ENCODE data around the gene MSX2.

Gene MSX2

DNA sequence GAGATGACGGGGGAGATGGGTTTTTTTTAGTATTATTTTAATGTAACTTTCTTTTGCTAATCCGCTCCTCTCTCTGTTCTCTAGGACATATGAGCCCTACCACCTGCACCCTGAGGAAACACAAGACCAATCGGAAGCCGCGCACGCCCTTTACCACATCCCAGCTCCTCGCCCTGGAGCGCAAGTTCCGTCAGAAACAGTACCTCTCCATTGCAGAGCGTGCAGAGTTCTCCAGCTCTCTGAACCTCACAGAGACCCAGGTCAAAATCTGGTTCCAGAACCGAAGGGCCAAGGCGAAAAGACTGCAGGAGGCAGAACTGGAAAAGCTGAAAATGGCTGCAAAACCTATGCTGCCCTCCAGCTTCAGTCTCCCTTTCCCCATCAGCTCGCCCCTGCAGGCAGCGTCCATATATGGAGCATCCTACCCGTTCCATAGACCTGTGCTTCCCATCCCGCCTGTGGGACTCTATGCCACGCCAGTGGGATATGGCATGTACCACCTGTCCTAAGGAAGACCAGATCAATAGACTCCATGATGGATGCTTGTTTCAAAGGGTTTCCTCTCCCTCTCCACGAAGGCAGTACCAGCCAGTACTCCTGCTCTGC lies 4.8 kb downstream of the MSX2 start:
- FAIRE-seq, result no peak
- TF ChIP-seq, protein P1, sequence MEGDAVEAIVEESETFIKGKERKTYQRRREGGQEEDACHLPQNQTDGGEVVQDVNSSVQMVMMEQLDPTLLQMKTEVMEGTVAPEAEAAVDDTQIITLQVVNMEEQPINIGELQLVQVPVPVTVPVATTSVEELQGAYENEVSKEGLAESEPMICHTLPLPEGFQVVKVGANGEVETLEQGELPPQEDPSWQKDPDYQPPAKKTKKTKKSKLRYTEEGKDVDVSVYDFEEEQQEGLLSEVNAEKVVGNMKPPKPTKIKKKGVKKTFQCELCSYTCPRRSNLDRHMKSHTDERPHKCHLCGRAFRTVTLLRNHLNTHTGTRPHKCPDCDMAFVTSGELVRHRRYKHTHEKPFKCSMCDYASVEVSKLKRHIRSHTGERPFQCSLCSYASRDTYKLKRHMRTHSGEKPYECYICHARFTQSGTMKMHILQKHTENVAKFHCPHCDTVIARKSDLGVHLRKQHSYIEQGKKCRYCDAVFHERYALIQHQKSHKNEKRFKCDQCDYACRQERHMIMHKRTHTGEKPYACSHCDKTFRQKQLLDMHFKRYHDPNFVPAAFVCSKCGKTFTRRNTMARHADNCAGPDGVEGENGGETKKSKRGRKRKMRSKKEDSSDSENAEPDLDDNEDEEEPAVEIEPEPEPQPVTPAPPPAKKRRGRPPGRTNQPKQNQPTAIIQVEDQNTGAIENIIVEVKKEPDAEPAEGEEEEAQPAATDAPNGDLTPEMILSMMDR (IDR thresholded peaks at IDR 0.05; ENCODE audit: insufficient read depth, missing control alignments), result no peak
- DNase-seq (ENCODE audit: insufficient read length, low spot score), result no peak

GRCh38 chr5:174731214-174732035 lies 7.0 kb downstream of the MSX2 start:
- DNase-seq (ENCODE audit: insufficient read length, low spot score), result no peak
- FAIRE-seq, result no peak
- TF ChIP-seq, protein P1 (IDR thresholded peaks at IDR 0.05; ENCODE audit: insufficient read depth, missing control alignments), result no peak

GRCh38 chr5:174732036-174733020 lies 7.9 kb downstream of the MSX2 start:
- DNase-seq (ENCODE audit: insufficient read length, low spot score), result no peak
- no peak for FAIRE-seq
- TF ChIP-seq, protein P1 (IDR thresholded peaks at IDR 0.05; ENCODE audit: insufficient read depth, missing control alignments), result no peak

- DNase-seq (ENCODE audit: insufficient read length, low spot score) (no peak), FAIRE-seq (no peak)
- TF ChIP-seq, protein P1 (IDR thresholded peaks at IDR 0.05; ENCODE audit: insufficient read depth, missing control alignments), result no peak
Measured at GRCh38 chr5:174733091-174733690, 8.8 kb downstream of the MSX2 start.

DNA sequence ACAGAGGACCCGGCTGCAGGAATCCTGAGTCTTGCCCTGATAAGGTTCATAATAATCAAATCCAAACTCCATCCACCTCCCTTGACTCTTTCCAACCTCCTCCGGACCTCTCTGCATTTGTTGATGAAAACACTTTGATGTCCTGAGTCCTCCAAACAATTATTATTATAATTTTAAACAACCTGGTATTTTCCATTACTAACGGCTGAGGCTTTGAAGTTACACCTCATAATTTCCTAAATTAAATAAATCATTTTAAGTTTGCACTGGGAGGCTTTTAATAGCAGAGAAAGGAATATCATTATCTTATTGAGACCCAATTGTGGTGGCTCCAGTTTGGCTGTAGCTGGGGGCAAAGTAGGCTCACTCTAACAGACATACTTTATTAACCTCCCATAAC lies 9.5 kb downstream of the MSX2 start:
- no peak for FAIRE-seq
- DNase-seq (ENCODE audit: insufficient read length, low spot score), result no peak
- TF ChIP-seq, protein P1 (IDR thresholded peaks at IDR 0.05; ENCODE audit: insufficient read depth, missing control alignments), result no peak

GRCh38 chr5:174734571-174735497 lies 10.5 kb downstream of the MSX2 start:
- DNase-seq (ENCODE audit: insufficient read length, low spot score) (no peak), FAIRE-seq (no peak)
- TF ChIP-seq, protein P1 (IDR thresholded peaks at IDR 0.05; ENCODE audit: insufficient read depth, missing control alignments), result no peak

All from D721Med (cell line).